Left cardiac atrium (tissue), 4 donors: ENCODE data around the gene KCNJ18. TPM values are rescaled to one million over a fixed set of nuclear protein-coding genes. Genes with fewer than 3 reads are reported as not detected.
"Not testable (repeated sequence)": the region's sequence is repeated elsewhere in the genome, so short reads cannot be mapped to it uniquely, and the experiment has no call there.

Experiments used
- ATAC-seq, 2 donors: fragments of 200-7000 bp; cut with Tn5 transposase; one replicate each; pipeline ENCODE4 v1.9.1; 2020; ENCODE audit warnings: mild to moderate bottlenecking in 2 of 2, moderate library complexity in 2 of 2
- DNase-seq: peaks from one replicate; pipeline ENCODE4 v3.0.0-alpha.2; 2020
- intact Hi-C, 2 donors: fragments of 100-400 bp; cut with DNase I; formaldehyde crosslinking; loops; one replicate each; pipeline versions ENCODE4 v1.14.1 to v1.15.1; 2022 to 2023
- total RNA-seq, 2 donors: library from RNA; stranded (reverse); fragmentation: NEBNext Ultra II Directional; extraction: Animal tissue kit (Norgen Biotek cat#: 25700); gene quantifications; one replicate each; pipeline ENCODE4 v1.2.1, GENCODE V29; 2021
- donor health status: DM: no; HTN: yes; CAD: no.
- donor health status: DM: no; HTN: yes; CAD: no; lungs with severe emphysema.
- donor health status: DM: yes; HTN: yes; CAD: no.
- donor health status: Dilated cardiomyopathy.

The KCNJ18 gene
- total RNA-seq, 2 donors from 2014 or later = not detected

GRCh38 chr17:21669616-21670360 lies 22.5 kb upstream of the KCNJ18 start:
- ATAC-seq, intact Hi-C loops, DNase-seq: not testable (repeated sequence)

GRCh38 chr17:21670361-21671155 lies 21.8 kb upstream of the KCNJ18 start:
- ATAC-seq, intact Hi-C loops, DNase-seq: not testable (repeated sequence)

- DNase-seq, intact Hi-C loops, ATAC-seq: not testable (repeated sequence)
Observed at GRCh38 chr17:21671437-21671836, 20.9 kb upstream of the KCNJ18 start.

GRCh38 chr17:21671871-21672270 lies 20.5 kb upstream of the KCNJ18 start:
- ATAC-seq, DNase-seq, intact Hi-C loops: not testable (repeated sequence)

- DNase-seq, intact Hi-C loops, ATAC-seq: not testable (repeated sequence)
Observed at GRCh38 chr17:21673451-21674241, 18.7 kb upstream of the KCNJ18 start.

GRCh38 chr17:21674242-21674731 lies 18.0 kb upstream of the KCNJ18 start:
- ATAC-seq = no peak
- intact Hi-C loops = no loop called here
- DNase-seq = no peak

GRCh38 chr17:21674891-21675738 lies 17.2 kb upstream of the KCNJ18 start:
- DNase-seq, ATAC-seq, intact Hi-C loops: not testable (repeated sequence)

GRCh38 chr17:21675739-21676130 lies 16.6 kb upstream of the KCNJ18 start:
- intact Hi-C loops = not testable (repeated sequence)

GRCh38 chr17:21676281-21677111 lies 15.8 kb upstream of the KCNJ18 start:
- DNase-seq (no peak), ATAC-seq (no peak)
- intact Hi-C loops = no loop called here

More at GRCh38 chr17:21675739-21676130, 16.6 kb upstream of the KCNJ18 start:
- ATAC-seq, DNase-seq: not testable (repeated sequence)

- DNase-seq (no peak), ATAC-seq (no peak)
- intact Hi-C loops = no loop called here
Observed at GRCh38 chr17:21677126-21677910, 15.0 kb upstream of the KCNJ18 start.

- DNase-seq (no peak), ATAC-seq (no peak)
- intact Hi-C loops = no loop called here
Observed at GRCh38 chr17:21677911-21678310, 14.4 kb upstream of the KCNJ18 start.

GRCh38 chr17:21678393-21679081 lies 13.8 kb upstream of the KCNJ18 start:
- ATAC-seq = no peak
- intact Hi-C loops = no loop called here
- DNase-seq = no peak

GRCh38 chr17:21679256-21680146 lies 12.8 kb upstream of the KCNJ18 start:
- DNase-seq (no peak), ATAC-seq (no peak)
- intact Hi-C loops = no loop called here

GRCh38 chr17:21680366-21680765 lies 12.0 kb upstream of the KCNJ18 start:
- intact Hi-C loops = no loop called here
- no peak for DNase-seq

GRCh38 chr17:21680850-21681351 lies 11.4 kb upstream of the KCNJ18 start:
- intact Hi-C loops, ATAC-seq, DNase-seq: not testable (repeated sequence)

More at GRCh38 chr17:21680366-21680765, 12.0 kb upstream of the KCNJ18 start:
- no peak for ATAC-seq
